OCI-LY1 (cell line): ENCODE results near the gene COL19A1.

ENCODE experiments used
- H2AFZ ChIP-seq: fragments of 200-600 bp; sonication (generic), shearing (Covaris generic); 2 replicates; pipeline ENCODE4 v1.6.0; 2014; ENCODE audit warnings: antibody characterized with exemption, mild to moderate bottlenecking, low read length
- H3F3A ChIP-seq: fragments of 200-600 bp; sonication (generic), shearing (Covaris generic); 2 replicates; pipeline ENCODE4 v1.6.0; 2014; ENCODE audit warnings: mild to moderate bottlenecking, antibody characterized with exemption, low read length, moderate library complexity; ENCODE audit not compliant: insufficient read depth
- H3K27ac ChIP-seq: fragments of 200-600 bp; sonication (generic); 2 replicates; pipeline ENCODE4 v1.5.1; 2014; ENCODE audit warnings: low read length, mixed run types, mild to moderate bottlenecking, low read depth; ENCODE audit not compliant: poor library complexity, severe bottlenecking
- H3K27me3 ChIP-seq: fragments of 200-600 bp; sonication (generic); 2 replicates; pipeline ENCODE4 v1.6.0; 2014; ENCODE audit warnings: antibody characterized with exemption, mild to moderate bottlenecking, low read length, moderate library complexity; ENCODE audit not compliant: insufficient read depth
- H3K36me3 ChIP-seq: fragments of 200-600 bp; sonication (generic); 2 replicates; pipeline ENCODE4 v1.6.1; 2014; ENCODE audit warnings: mild to moderate bottlenecking, antibody characterized with exemption, low read length, moderate library complexity, mixed read lengths; ENCODE audit not compliant: insufficient read depth
- H3K4me1 ChIP-seq: fragments of 200-600 bp; sonication (generic); 2 replicates; pipeline ENCODE4 v1.5.1; 2014; ENCODE audit warnings: mild to moderate bottlenecking, low read length, moderate library complexity; ENCODE audit not compliant: insufficient read depth, severe bottlenecking
- H3K4me2 ChIP-seq: fragments of 200-600 bp; sonication (generic), shearing (Covaris generic); 2 replicates; pipeline ENCODE4 v1.6.1; 2014; ENCODE audit warnings: low read length
- H3K4me3 ChIP-seq: fragments of 200-600 bp; sonication (generic); 2 replicates; pipeline ENCODE4 v1.5.1; 2014; ENCODE audit warnings: low read length, low read depth, mild to moderate bottlenecking, mixed read lengths; ENCODE audit not compliant: poor library complexity, severe bottlenecking
- H3K79me2 ChIP-seq: fragments of 200-600 bp; shearing (Covaris generic); 2 replicates; pipeline ENCODE4 v1.6.1; 2016; ENCODE audit warnings: mixed run types, low read length, mixed read lengths; ENCODE audit not compliant: insufficient read depth
- H3K9ac ChIP-seq: fragments of 200-600 bp; sonication (generic), shearing (Covaris generic); 2 replicates; pipeline ENCODE4 v1.6.1; 2014; ENCODE audit warnings: mild to moderate bottlenecking, low read length, mixed read lengths
- H3K9me2 ChIP-seq: fragments of 200-600 bp; sonication (generic), shearing (Covaris generic); 2 replicates; pipeline ENCODE4 v1.6.1; 2014; ENCODE audit warnings: low read depth, mild to moderate bottlenecking, low read length, mixed read lengths
- H3K9me3 ChIP-seq: fragments of 200-600 bp; shearing (Covaris generic); 2 replicates; pipeline ENCODE4 v1.6.1; 2014; ENCODE audit warnings: low read length, mixed read lengths
- H4K20me1 ChIP-seq: fragments of 200-600 bp; sonication (generic), shearing (Covaris generic); 2 replicates; pipeline ENCODE4 v1.6.0; 2016; ENCODE audit warnings: mild to moderate bottlenecking, low read length; ENCODE audit not compliant: insufficient read depth
- EZH2 ChIP-seq: fragments of 200-600 bp; sonication (generic), shearing (Covaris generic); IDR thresholded peaks from 2 replicates; pipeline ENCODE4 v1.8.0; 2017; ENCODE audit warnings: borderline replicate concordance, mixed run types, mild to moderate bottlenecking, antibody characterized with exemption, low read length, moderate library complexity, mixed read lengths
- TF ChIP-seq, protein P1 (sequence below): fragments of 200-600 bp; sonication (generic), shearing (Covaris generic); IDR thresholded peaks from 2 replicates; pipeline ENCODE4 v1.5.1; 2017; ENCODE audit warnings: mild to moderate bottlenecking, antibody characterized with exemption, low read length, moderate library complexity, mixed read lengths

COL19A1 gene

GRCh38 chr6:70160276-70160675, 293.9 kb downstream of the COL19A1 start:
- Histone ChIP-seq H3K27ac (no peak overlapping the region), H3K9ac (no peak overlapping the region), H3F3A (no peaks in the 10 kb centered on the region), H3K79me2 (no peaks in the 10 kb centered on the region), H2AFZ (no peak overlapping the region), H3K4me2 (no peak overlapping the region), H3K36me3 (no peaks in the 10 kb centered on the region), H3K9me2 (no peaks in the 10 kb centered on the region), H3K4me1 (no peaks in the 10 kb centered on the region), H4K20me1 (no peaks in the 10 kb centered on the region), H3K27me3 (no peaks in the 10 kb centered on the region), H3K4me3 (no peak overlapping the region), H3K9me3 (no peaks in the 10 kb centered on the region)
- TF ChIP-seq, protein P1, sequence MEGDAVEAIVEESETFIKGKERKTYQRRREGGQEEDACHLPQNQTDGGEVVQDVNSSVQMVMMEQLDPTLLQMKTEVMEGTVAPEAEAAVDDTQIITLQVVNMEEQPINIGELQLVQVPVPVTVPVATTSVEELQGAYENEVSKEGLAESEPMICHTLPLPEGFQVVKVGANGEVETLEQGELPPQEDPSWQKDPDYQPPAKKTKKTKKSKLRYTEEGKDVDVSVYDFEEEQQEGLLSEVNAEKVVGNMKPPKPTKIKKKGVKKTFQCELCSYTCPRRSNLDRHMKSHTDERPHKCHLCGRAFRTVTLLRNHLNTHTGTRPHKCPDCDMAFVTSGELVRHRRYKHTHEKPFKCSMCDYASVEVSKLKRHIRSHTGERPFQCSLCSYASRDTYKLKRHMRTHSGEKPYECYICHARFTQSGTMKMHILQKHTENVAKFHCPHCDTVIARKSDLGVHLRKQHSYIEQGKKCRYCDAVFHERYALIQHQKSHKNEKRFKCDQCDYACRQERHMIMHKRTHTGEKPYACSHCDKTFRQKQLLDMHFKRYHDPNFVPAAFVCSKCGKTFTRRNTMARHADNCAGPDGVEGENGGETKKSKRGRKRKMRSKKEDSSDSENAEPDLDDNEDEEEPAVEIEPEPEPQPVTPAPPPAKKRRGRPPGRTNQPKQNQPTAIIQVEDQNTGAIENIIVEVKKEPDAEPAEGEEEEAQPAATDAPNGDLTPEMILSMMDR: no peak
- no peak for TF ChIP-seq EZH2

DNA sequence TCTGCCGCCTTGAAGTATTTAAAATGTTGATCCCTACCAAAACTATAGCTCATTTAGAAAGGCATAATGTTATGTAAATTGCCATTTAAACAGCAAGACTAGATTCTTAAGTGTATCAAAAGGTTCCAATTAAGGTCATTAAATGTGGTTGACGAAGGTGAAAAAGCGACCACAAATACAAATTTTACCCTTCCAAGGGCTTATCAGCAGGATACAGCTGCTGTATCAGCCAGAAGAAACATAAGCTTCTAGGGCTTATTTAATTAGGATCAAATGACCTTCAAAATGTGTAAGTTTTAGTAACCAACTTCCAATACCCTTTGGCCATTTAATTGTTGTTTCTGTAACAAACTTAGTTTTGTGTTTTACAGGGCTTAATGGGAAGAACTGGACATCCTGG, 296.6 kb downstream of the COL19A1 start:
- no peak overlapping the region for H2AFZ ChIP-seq
- H3K9ac ChIP-seq: no peak overlapping the region
- no peaks in the 10 kb centered on the region for H3K79me2 ChIP-seq
- H3K4me2 ChIP-seq: no peak overlapping the region
- H4K20me1 ChIP-seq: no peaks in the 10 kb centered on the region
- H3K36me3 ChIP-seq: no peaks in the 10 kb centered on the region
- H3F3A ChIP-seq: no peaks in the 10 kb centered on the region
- no peak overlapping the region for H3K4me3 ChIP-seq
- no peaks in the 10 kb centered on the region for H3K27me3 ChIP-seq
- TF ChIP-seq, protein P1: no peak
- no peaks in the 10 kb centered on the region for H3K9me2 ChIP-seq
- H3K4me1 ChIP-seq: no peaks in the 10 kb centered on the region
- H3K9me3 ChIP-seq: no peaks in the 10 kb centered on the region
- H3K27ac ChIP-seq: no peak overlapping the region

GRCh38 chr6:70163795-70164194, 297.4 kb downstream of the COL19A1 start:
- no peaks in the 10 kb centered on the region for H3K27me3 ChIP-seq
- no peak overlapping the region for H3K9ac ChIP-seq
- no peaks in the 10 kb centered on the region for H3K4me1 ChIP-seq
- H3K9me3 ChIP-seq: no peaks in the 10 kb centered on the region
- no peak overlapping the region for H3K27ac ChIP-seq
- no peak overlapping the region for H2AFZ ChIP-seq
- H3K79me2 ChIP-seq: no peaks in the 10 kb centered on the region
- no peak for TF ChIP-seq EZH2
- TF ChIP-seq, protein P1: no peak
- H3K36me3 ChIP-seq: no peaks in the 10 kb centered on the region
- no peaks in the 10 kb centered on the region for H3K9me2 ChIP-seq
- no peak overlapping the region for H3K4me2 ChIP-seq
- H3F3A ChIP-seq: no peaks in the 10 kb centered on the region
- no peaks in the 10 kb centered on the region for H4K20me1 ChIP-seq
- H3K4me3 ChIP-seq: no peak overlapping the region
